ENCODE measurements around the gene STK38.
"Not testable (repeated sequence)": the region's sequence is repeated elsewhere in the genome, so short reads cannot be mapped to it uniquely, and the experiment has no call there.

The STK38 gene

GRCh38 chr6:36487698-36488097, 59.6 kb downstream of the STK38 start:
- Histone ChIP-seq H3K36me3 (peaks cover 49% of the 10 kb centered on the region), H3K4me1 (no peaks in the 10 kb centered on the region), H3K9me3 (no peaks in the 10 kb centered on the region), H3K4me3 (ENCODE audit: low read depth, low read length) (no peak overlapping the region), H3K27me3 (no peaks in the 10 kb centered on the region)
- no peak for TF ChIP-seq CTCF (IDR thresholded peaks at IDR 0.05; ENCODE audit: low read depth, low read length)
- no peak for DNase-seq

- no peak for TF ChIP-seq CTCF (IDR thresholded peaks at IDR 0.05; ENCODE audit: low read depth, low read length)
- DNase-seq: no peak
- H3K36me3 ChIP-seq: peaks cover 75% of the 10 kb centered on the region
Observed at GRCh38 chr6:36484736-36485135, 62.5 kb downstream of the STK38 start.

GRCh38 chr6:36483326-36483725, 64.0 kb downstream of the STK38 start:
- H3K36me3 ChIP-seq: peaks cover 80% of the 10 kb centered on the region
- not testable (repeated sequence) for H3K9me3 ChIP-seq; H3K27me3 ChIP-seq; H3K4me3 ChIP-seq (ENCODE audit: low read depth, low read length); H3K4me1 ChIP-seq; DNase-seq

More at GRCh38 chr6:36484736-36485135, 62.5 kb downstream of the STK38 start:
- no peak overlapping the region for H3K4me3 ChIP-seq (ENCODE audit: low read depth, low read length)
- H3K9me3 ChIP-seq: no peaks in the 10 kb centered on the region
- no peaks in the 10 kb centered on the region for H3K4me1 ChIP-seq
- H3K27me3 ChIP-seq: no peaks in the 10 kb centered on the region

GRCh38 chr6:36479256-36479655, 68.0 kb downstream of the STK38 start:
- no peaks in the 10 kb centered on the region for H3K9me3 ChIP-seq
- DNase-seq: no peak
- peaks cover 55% of the 10 kb centered on the region for H3K36me3 ChIP-seq
- no peak overlapping the region for H3K4me3 ChIP-seq (ENCODE audit: low read depth, low read length)
- no peaks in the 10 kb centered on the region for H3K27me3 ChIP-seq
- no peaks in the 10 kb centered on the region for H3K4me1 ChIP-seq
- no peak for TF ChIP-seq CTCF (IDR thresholded peaks at IDR 0.05; ENCODE audit: low read depth, low read length)

GRCh38 chr6:36478051-36478526, 69.2 kb downstream of the STK38 start:
- no peak for TF ChIP-seq CTCF (IDR thresholded peaks at IDR 0.05; ENCODE audit: low read depth, low read length)
- Histone ChIP-seq H3K4me1 (no peaks in the 10 kb centered on the region), H3K36me3 (peaks cover 54% of the 10 kb centered on the region), H3K9me3 (no peaks in the 10 kb centered on the region), H3K4me3 (ENCODE audit: low read depth, low read length) (no peak overlapping the region), H3K27me3 (no peaks in the 10 kb centered on the region)
- no peak for DNase-seq

- H3K4me3 ChIP-seq (ENCODE audit: low read depth, low read length): no peak overlapping the region
- no peak for TF ChIP-seq CTCF (IDR thresholded peaks at IDR 0.05; ENCODE audit: low read depth, low read length)
- no peaks in the 10 kb centered on the region for H3K9me3 ChIP-seq
- H3K36me3 ChIP-seq: peaks cover 33% of the 10 kb centered on the region
- peaks cover 3% of the 10 kb centered on the region; the same call in 1 of the 2 replicates for H3K4me1 ChIP-seq
- H3K27me3 ChIP-seq: no peaks in the 10 kb centered on the region
- DNase-seq: no peak
Observed at GRCh38 chr6:36469946-36470345, 77.3 kb downstream of the STK38 start.

Data from BE2C (cell line).